BJ (cell line): ENCODE measurements around the gene ZBTB7B. TPM values are rescaled to one million over a fixed set of nuclear protein-coding genes. Genes with fewer than 3 reads are reported as not detected.
A peak's percentile ranks its signal among the peaks of the same experiment; 100 is the strongest.

Experiments used
- CTCF ChIA-PET: fragments of 350-600 bp; formaldehyde crosslinking; extraction: SDS; loops from one replicate; lab custom pipeline; 2021; ENCODE audit warnings: antibody characterized with exemption, inconsistent platforms; lab: Yijun Ruan, JAX
- POLR2A ChIA-PET: fragments of 300-600 bp; sonication (Branson Sonifier 250); formaldehyde crosslinking; extraction: SDS; loops from one replicate; lab custom pipeline; 2021; ENCODE audit warnings: antibody characterized with exemption; lab: Charles Lee
- DNase-seq: peaks from one replicate; pipeline ENCODE4 v3.0.0-alpha.2; 2011; ENCODE audit warnings: low read depth
- H3K27me3 ChIP-seq: 2 replicates; pipeline ENCODE4 v1.6.0; 2011; ENCODE audit warnings: low read length; ENCODE audit not compliant: control insufficient read depth, insufficient read depth
- H3K36me3 ChIP-seq: 2 replicates; pipeline ENCODE4 v1.5.1; 2011; ENCODE audit warnings: low read length; ENCODE audit not compliant: control insufficient read depth, insufficient read depth
- H3K4me3 ChIP-seq: 2 replicates; pipeline ENCODE4 v1.5.1; 2011; ENCODE audit warnings: low read depth, mild to moderate bottlenecking, control low read depth, low read length
- polyA plus RNA-seq: library from polyadenylated mRNA; depleted of rRNA; stranded (reverse); fragments of >200 nt; gene quantifications from 2 replicates; pipeline ENCODE4 v1.2.3, GENCODE V29; 2011
- TF ChIP-seq, protein P1 (sequence below): IDR thresholded peaks from 2 replicates; pipeline ENCODE4 v1.5.1; 2011; ENCODE audit warnings: low read depth, mild to moderate bottlenecking, control low read depth, inconsistent platforms, low read length, moderate library complexity; ENCODE audit not compliant: insufficient read depth

Gene ZBTB7B
- polyA plus RNA-seq, 1 experiment, result 29.4 TPM

DNA sequence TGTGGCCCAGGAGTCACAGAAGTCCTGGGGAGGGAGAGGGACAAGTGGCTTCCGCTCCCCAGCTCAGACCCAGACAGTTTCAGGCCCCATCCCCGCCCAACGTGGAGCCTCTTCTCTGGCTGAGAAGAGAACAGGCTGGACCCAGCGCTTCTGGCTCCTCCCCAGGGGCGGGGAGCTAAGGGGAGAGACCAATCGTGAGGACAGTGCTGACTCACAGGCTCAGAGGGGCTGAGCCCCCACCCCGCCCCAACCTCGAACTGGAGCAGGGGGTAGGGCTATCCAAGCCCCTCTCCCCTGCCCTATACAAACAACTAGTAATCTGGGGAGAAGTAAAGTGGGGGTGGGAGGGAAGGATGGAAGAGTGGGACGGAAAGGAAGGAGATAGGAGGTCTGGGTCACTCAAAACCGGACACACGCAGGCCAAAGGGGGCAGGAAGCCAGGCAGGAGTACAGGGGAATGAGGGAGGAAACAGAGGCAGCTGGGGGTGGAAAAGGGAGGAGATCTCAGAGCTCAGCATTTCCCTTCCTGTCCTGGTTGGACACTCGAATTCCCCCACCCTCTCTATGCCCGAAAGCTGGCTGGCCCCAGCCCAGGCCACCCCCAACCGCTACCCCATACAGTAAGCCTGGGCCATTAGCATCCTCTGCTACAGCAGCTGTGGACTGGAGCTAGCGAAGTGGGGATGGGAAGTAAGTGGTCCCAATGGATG lies 31.8 kb upstream of the ZBTB7B start, which contains the start of gene SHC1:
Gene SHC1, minus strand, starts transcription at position 117 of the 710 bp plus-strand sequence. CDS start 221 bp downstream, outside the sequence.
- Histone ChIP-seq H3K36me3 (peaks cover 20% of the 10 kb centered on the region), H3K27me3 (no peaks in the 10 kb centered on the region), H3K4me3 (peak within 1 kb of the TSS; percentile 73)
- ChIA-PET CTCF (interaction anchor here (0.9 to 5.4 kb wide), 10 partner anchors 7 to 411 kb away, joined by 3 to 40 read pairs (median 10); partner anchors contain the start of genes ADAM15, PBXIP1 and PYGO2), POLR2A (interaction anchor here (0.5 to 0.7 kb wide), 4 partner anchors 15 to 1732 kb away, joined by 3 to 11 read pairs (median 3); no protein-coding TSS in a partner anchor)
- TF ChIP-seq, protein P1, sequence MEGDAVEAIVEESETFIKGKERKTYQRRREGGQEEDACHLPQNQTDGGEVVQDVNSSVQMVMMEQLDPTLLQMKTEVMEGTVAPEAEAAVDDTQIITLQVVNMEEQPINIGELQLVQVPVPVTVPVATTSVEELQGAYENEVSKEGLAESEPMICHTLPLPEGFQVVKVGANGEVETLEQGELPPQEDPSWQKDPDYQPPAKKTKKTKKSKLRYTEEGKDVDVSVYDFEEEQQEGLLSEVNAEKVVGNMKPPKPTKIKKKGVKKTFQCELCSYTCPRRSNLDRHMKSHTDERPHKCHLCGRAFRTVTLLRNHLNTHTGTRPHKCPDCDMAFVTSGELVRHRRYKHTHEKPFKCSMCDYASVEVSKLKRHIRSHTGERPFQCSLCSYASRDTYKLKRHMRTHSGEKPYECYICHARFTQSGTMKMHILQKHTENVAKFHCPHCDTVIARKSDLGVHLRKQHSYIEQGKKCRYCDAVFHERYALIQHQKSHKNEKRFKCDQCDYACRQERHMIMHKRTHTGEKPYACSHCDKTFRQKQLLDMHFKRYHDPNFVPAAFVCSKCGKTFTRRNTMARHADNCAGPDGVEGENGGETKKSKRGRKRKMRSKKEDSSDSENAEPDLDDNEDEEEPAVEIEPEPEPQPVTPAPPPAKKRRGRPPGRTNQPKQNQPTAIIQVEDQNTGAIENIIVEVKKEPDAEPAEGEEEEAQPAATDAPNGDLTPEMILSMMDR, result no peak
- no peak for DNase-seq

DNA sequence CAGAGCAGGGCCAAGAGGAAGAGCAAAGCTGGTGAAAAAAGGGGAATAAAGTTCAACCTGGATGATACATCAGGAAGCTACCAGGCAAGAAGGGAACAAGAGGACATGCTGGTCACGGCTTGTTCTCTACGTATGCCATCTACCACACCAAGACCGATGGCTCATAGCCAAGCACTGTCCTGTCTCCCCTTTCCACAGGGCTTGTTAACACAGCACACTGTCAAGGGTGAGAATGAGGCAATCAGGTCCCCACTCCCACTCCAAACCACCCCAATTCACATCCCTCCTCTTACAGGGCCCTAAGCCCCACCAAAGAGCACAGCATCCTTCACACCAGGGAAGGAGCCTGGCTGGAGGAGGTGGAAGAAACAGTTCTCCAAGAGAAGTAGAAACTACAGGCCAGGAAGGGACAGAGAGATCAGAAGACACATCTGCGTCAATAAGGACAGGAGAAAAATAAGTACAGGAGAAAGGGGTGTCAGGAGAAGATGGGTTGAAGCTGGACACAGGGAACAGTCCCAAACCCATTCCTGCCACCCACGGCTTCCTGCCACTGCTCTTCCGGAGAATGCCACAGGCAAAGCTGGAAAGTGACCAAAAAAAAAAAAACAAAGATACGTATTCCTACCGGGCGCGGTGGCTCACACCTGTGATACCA lies 31.1 kb upstream of the ZBTB7B start:
- Histone ChIP-seq H3K27me3 (no peaks in the 10 kb centered on the region), H3K4me3 (peak overlapping the region; percentile 5; the same call in 1 of the 2 replicates), H3K36me3 (peaks cover 17% of the 10 kb centered on the region)
- ChIA-PET CTCF (interaction anchor here (0.8 to 5.4 kb wide), 15 partner anchors 8 to 412 kb away, joined by 3 to 40 read pairs (median 7); partner anchors contain the start of genes ADAM15, PBXIP1, PYGO2 and ZBTB7B), POLR2A (interaction anchor here (0.6 kb wide), 1 partner anchor 1732 kb away, joined by 11 read pairs; no protein-coding TSS in a partner anchor)
- TF ChIP-seq, protein P1, result no peak
- DNase-seq, result no peak

DNA sequence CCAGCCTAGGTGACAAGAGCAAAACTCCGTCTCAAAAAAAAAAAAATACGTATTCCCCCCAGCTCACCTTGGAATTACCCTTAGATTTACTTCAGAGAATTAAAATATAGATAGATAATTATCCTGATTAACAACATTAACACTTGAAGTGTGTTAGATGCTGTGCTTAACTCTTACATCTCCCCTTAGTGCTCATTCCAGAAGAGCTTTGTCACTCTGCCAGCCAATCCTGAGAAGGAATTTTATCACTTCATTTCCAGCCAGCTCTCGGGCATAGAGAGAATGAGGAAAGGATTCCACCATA lies 30.4 kb upstream of the ZBTB7B start:
- Histone ChIP-seq H3K36me3 (peaks cover 13% of the 10 kb centered on the region), H3K27me3 (no peaks in the 10 kb centered on the region), H3K4me3 (peak overlapping the region; percentile 29)
- TF ChIP-seq, protein P1, result no peak
- ChIA-PET POLR2A (interaction anchor here (0.9 to 1.0 kb wide), 2 partner anchors 11 to 34 kb away, joined by 3 to 5 read pairs; partner anchors contain the start of gene PYGO2), CTCF (interaction anchor here (0.8 to 4.5 kb wide), 11 partner anchors 9 to 119 kb away, joined by 3 to 30 read pairs (median 5); partner anchors contain the start of genes ADAM15, PBXIP1, PYGO2 and ZBTB7B)
- DNase-seq, result no peak

DNA sequence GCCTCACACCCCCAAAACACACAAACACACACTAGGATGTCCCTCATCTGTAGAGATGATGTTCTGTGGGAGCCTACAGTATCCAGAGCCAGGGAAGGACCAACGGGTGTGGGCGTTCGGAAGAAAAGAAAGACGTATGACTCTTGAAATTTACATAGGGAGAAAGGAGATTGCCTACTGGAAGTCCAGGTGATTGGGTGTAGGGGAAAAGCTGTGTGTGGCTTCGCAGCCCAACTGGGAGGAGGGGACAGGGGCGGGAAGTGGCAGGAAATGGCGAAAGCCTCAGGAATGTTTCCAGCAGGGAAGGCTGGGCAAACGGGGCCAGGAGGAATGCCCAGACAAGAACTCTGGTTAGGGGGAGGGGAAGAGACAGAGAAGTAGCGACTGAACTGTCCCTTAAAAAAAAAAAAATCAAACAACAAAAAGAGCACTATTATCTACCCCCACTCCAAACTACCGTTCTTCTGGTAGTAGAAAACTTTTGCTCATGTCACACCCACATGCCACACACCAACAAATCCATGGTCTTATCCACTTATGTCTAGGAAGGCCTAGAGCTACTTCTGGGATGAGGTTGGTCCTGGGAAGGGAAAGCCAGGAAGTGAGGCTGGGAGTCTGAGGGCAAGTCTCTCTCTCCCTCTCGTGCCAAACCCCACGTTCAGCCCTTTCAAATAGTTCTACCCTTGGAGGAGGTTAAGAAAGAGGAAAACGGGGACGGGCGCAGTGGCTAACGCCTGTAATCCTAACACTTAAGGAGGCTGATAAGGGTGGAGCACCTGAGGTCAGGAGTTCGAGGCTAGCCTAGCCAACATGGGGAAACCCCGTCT lies 29.9 kb upstream of the ZBTB7B start:
- TF ChIP-seq, protein P1, result no peak
- Histone ChIP-seq H3K27me3 (no peaks in the 10 kb centered on the region), H3K36me3 (peaks cover 8% of the 10 kb centered on the region), H3K4me3 (peak overlapping the region; percentile 70)
- ChIA-PET CTCF (interaction anchor here (0.8 to 4.5 kb wide), 12 partner anchors 9 to 119 kb away, joined by 3 to 30 read pairs (median 6); partner anchors contain the start of genes ADAM15, PBXIP1, PYGO2 and ZBTB7B), POLR2A (interaction anchor here (0.6 to 1.0 kb wide), 3 partner anchors 12 to 35 kb away, joined by 3 to 7 read pairs (median 5); partner anchors contain the start of gene PYGO2)
- peak; percentile 85 for DNase-seq
